HG03045 (cell line): Measurements from ENCODE around the gene RWDD3.

ENCODE experiments used
- ATAC-seq: cut with Tn5 transposase; IDR thresholded peaks from one replicate; pipeline ENCODE4 v1.9.1; 2021; ENCODE audit warnings: mild to moderate bottlenecking, moderate library complexity; ENCODE audit not compliant: unreplicated experiment

The RWDD3 gene

DNA sequence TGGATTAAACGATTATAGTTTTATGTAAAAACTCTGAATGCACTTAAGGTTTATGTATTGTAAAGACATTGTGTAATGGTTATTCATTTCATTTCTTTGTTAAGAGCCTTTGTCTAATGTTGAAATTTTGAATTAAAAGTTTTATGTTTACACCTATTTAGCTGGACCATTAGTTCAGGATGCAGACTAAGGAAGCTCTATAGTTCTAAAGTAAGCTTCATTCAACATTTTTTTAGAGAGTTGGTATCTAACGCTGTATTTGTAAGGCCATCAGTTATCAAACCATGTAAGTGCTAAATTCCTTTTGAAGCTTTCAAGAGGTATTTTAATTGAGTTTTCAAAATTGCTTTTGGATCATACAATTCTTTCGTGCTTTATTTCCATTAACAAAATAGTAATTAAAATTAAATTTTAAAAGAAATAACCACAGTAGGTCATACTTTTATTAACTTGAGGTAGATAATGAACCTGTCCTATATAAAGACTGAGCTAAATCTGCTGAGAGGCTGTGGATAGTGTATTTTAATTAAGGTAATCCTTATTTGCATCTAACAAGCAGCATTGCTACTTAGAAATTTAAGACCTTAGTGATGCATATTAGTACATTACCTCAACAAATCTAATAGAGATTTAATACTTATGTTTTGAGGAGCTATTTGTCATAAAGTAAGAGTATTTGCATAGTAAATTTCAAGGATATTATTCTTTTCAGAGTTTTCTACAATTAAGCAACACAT lies 47.9 kb downstream of the RWDD3 start:
- no peak for ATAC-seq

DNA sequence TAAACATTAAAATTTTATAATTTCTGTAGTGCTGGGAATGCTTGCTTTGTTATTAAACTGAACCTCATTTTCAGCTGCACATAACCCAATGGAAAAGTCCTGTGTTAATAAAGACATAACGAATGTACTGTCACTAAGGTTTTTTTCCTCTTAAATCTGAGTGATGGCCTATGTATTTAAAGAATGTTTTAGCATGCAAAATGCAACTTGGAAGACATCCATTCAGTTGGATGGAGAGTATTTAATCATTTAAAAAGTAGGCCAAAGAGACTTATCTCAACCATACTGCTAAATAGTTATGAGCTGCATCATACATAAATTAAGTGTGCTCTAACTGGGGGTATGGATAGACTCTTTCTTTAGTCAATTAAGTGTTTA lies 48.5 kb downstream of the RWDD3 start:
- ATAC-seq = no peak

DNA sequence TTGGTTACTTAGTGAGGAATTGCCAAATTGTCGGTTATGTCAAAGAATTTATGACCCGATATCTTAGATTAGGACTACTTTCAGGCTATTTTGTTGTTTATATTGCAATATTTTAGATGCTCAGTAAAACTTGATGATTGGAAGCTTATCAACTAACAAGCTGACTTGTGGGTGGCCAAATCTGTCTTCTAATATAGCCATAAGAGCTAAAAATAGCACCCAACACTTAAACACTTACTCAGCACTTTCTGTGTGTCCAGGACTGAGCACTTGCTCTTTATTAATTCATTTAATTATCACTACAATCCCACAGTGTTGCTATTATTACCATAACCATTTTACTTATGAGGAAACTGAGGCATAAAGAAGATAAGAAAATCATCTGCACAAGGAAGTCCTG lies 50.4 kb downstream of the RWDD3 start:
- ATAC-seq = no peak

DNA sequence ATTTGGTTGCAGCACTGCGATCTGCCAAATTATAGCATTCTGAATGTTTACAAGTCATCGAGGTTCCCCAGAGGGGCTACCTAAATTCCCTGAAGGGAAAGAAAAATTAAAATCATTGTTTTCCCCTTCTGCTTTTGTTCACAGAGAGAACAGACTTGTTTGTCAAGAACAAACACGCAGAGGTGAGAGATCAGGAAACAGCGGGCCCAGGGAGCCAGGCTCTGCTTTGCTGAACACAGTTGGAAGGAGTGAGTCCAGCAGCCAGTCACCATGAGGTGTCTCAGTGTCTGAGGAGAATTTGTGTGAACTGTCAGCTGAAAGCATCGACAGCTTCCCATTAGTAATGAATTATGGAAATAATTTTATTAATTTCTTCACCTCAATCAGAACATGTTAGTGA lies 52.5 kb downstream of the RWDD3 start:
- no peak for ATAC-seq

DNA sequence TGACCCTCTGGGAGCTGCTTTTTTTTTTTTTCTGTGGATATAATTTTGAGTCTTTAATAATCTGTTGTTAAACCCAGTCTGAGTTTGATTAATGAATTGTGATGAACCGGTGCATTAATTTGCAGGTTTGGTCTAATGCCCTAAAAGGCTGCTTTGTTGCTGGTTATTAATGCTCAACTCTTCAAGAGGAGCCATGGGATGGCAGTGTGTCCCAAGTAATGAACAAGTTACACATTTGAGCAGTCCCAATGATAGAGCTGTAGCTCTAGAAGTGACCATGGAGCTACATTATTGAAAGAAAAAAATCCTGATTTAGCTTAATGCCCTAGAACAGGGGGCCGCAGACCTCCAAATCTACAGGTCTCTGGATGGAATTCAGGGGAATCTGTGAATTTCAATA lies 53.1 kb downstream of the RWDD3 start:
- no peak for ATAC-seq

DNA sequence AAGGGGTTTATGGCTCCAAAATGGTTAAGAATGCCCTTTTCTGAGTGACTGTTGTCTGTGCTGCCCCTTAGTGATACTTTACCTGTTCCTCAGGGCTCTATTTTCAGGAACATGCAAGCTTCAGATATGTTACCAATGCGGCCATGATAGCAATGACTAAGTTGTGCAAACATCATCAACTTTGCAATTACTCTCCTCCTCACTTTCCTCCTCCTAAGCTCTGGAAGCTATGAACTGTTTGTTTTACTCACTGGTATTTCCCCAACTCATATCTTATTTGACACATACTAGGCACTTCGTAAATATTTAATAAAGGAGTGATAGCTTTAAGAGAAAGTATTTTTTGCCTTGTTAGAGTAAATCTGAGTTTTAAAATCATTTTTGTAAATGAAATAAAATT lies 53.8 kb downstream of the RWDD3 start:
- no peak for ATAC-seq
